DMS153 treated with DMSO at 0.1 percent for 48 hours (cell line): ENCODE data around the gene SPATA16.

Experiments
- DNase-seq: peaks from one replicate; lab custom pipeline; 2025; ENCODE audit not compliant: unreplicated experiment; lab: John Stamatoyannopoulos, UW

SPATA16 gene

DNA sequence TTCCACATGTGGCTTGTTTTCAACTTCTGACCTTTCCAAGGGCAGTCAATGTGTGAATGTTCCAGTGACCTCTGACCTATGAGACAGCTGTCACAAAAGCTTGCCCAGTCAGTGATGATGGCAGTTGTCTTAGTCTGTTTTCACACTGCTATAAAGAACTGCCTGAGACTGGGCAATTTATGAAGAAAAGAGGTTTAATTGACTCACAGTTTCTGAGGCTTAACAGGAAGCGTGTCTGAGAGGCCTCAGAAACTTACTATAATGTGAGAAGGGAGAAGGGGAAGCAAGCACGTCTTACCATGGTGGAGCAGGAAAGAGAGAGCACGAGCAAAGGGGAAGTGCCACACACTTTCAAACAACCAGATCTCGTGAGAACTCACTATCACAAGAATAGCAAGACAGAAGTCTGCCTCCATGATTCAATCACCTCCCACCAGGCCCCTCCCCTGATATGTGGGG, 294.9 kb downstream of the SPATA16 start:
- DNase-seq = no peak

DNA sequence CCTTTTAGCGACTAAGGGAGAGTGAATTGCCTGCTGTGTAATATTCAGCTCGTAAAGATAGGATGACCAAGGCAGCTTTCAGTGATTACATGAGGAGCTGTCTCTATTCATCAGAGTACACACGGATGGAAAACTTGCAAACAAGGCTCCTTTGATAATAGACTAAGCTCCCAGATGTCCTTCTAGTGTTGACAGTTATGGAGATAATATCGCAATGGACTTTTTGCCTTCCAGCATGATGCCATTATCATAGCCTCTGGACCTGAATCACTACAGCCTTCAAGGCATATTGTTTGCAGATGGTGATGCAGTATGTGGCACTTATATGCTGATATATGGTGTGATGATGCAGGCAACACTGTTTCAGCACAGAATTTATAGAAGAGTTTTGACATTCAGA, 296.6 kb downstream of the SPATA16 start:
- DNase-seq = no peak

DNA sequence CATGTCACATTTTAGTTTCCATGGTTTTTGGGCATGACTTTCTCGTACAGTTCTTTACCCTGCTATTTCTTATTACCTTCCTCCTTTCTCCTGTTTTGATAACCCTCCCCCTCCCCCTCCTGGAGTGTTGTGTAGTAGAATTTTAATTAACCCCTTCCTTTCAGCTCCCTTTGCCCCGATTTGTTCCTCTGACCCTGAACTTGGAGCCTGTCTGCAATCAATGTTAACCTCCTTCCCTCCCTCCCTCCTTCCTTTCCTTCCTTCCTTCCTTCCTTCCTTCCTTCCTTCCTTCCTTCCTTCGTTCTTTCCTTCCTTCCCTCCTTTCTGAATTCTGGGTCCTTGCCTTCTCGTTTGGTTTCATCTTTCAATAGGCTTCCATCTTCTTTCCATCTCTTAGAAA, 300.1 kb downstream of the SPATA16 start:
- no peak for DNase-seq

DNA sequence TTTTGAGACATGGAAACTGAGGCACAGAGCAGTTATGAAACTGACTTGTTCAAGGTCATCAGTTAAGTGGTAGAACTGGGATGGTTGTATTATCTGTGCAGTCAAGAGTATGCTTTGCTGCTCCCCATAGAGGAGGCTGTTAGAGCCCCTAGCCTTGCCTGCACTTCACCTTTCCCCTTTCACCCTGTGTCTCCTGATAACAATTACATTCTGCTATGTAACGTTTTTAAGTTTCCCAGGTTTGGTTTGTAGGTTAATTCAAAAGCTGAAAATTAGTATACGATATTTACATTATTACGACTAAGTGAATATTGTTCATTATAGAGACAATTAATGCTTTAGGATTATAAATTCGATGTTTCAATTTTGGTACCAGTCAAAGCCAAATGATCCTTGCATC, 300.6 kb downstream of the SPATA16 start:
- no peak for DNase-seq

DNA sequence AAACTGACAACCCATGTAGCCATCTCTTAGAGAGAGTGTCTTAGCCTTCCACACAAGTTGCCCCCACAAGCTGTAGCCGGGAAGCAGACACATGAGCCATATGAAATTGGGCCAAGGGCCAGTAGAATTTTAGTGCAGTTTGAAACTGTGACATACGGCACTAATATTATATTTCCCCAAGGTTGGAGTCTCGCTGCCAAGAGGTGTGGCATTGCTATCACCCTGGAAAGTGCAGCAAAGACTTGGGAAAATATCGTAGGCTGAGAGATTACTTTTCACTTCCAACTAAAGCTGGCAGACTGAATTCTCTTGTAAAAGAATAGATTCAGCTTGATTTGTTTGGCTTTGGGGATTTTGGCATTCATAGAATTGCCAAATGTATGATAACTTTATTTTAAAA, 301.4 kb downstream of the SPATA16 start:
- DNase-seq = no peak
